DOHH2 (cell line): ENCODE results near the gene GPR176.

ENCODE experiments used
- EZH2phosphoT487 ChIP-seq: fragments of 200-600 bp; sonication (generic); IDR thresholded peaks from 2 replicates; pipeline ENCODE4 v1.6.1; 2017; ENCODE audit warnings: borderline replicate concordance, mild to moderate bottlenecking, antibody characterized with exemption, low read length, moderate library complexity, mixed read lengths
- TF ChIP-seq, protein P1 (sequence below): fragments of 200-600 bp; sonication (generic); IDR thresholded peaks from one replicate; pipeline ENCODE4 v1.5.1; 2014; ENCODE audit warnings: antibody characterized with exemption, mild to moderate bottlenecking, low read depth, low read length; ENCODE audit not compliant: poor library complexity, severe bottlenecking

DNA sequence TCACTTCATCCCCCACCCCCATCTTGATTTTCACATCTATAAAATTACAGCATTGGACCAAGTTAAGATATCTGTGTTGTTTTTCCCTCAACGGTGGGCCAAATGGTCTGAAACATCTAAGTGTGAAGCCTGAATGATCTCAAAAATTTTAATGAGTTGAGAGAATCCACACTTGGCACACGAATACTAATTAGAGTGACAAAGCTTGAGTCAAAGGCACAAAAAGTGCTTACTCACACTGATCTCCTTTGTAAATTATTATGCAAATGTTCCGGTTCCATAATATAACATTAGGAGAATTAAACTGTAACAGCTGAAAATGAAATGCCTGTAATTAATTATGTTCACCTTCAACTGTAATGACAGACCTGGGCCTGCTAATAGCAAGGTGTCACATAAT is 33.6 kb downstream of the GPR176 start:
- TF ChIP-seq, protein P1, sequence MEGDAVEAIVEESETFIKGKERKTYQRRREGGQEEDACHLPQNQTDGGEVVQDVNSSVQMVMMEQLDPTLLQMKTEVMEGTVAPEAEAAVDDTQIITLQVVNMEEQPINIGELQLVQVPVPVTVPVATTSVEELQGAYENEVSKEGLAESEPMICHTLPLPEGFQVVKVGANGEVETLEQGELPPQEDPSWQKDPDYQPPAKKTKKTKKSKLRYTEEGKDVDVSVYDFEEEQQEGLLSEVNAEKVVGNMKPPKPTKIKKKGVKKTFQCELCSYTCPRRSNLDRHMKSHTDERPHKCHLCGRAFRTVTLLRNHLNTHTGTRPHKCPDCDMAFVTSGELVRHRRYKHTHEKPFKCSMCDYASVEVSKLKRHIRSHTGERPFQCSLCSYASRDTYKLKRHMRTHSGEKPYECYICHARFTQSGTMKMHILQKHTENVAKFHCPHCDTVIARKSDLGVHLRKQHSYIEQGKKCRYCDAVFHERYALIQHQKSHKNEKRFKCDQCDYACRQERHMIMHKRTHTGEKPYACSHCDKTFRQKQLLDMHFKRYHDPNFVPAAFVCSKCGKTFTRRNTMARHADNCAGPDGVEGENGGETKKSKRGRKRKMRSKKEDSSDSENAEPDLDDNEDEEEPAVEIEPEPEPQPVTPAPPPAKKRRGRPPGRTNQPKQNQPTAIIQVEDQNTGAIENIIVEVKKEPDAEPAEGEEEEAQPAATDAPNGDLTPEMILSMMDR = no peak
- TF ChIP-seq EZH2phosphoT487 = no peak
